HG03469 (cell line): ENCODE measurements around the gene WIPF1.

Experiments used
- ATAC-seq: cut with Tn5 transposase; IDR thresholded peaks from one replicate; pipeline ENCODE4 v1.9.1; 2021; ENCODE audit warnings: mild to moderate bottlenecking, moderate library complexity, moderate number of reproducible peaks; ENCODE audit not compliant: unreplicated experiment

Gene WIPF1, protein sequence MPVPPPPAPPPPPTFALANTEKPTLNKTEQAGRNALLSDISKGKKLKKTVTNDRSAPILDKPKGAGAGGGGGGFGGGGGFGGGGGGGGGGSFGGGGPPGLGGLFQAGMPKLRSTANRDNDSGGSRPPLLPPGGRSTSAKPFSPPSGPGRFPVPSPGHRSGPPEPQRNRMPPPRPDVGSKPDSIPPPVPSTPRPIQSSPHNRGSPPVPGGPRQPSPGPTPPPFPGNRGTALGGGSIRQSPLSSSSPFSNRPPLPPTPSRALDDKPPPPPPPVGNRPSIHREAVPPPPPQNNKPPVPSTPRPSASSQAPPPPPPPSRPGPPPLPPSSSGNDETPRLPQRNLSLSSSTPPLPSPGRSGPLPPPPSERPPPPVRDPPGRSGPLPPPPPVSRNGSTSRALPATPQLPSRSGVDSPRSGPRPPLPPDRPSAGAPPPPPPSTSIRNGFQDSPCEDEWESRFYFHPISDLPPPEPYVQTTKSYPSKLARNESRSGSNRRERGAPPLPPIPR

GRCh38 chr2:174597345-174598047 lies at the start of gene WIPF1:
TSS of gene WIPF1 (minus strand) at chr2:174597804. CDS start at chr2:174585573, 12,231 bp downstream.
- ATAC-seq = peak; percentile 27

DNA sequence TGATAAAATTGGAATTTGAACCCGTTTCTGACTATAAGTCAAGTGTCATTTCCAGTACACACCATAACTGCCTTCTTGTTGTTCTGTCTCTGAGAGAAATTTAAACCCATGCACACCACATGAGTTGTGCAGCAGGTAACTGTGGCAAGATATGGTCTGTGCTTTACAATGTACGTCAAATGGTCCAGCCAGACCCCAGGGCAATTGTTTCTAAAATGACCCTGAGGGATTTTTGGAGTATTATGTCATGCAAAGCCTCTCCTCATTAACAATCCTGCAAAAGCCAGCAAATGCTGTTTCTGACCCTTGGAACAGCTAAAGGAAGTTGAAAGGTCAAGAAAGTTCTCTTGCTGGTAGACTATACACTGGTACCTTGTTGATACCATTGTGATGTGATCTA lies 47.7 kb upstream of the WIPF1 start:
- no peak for ATAC-seq

DNA sequence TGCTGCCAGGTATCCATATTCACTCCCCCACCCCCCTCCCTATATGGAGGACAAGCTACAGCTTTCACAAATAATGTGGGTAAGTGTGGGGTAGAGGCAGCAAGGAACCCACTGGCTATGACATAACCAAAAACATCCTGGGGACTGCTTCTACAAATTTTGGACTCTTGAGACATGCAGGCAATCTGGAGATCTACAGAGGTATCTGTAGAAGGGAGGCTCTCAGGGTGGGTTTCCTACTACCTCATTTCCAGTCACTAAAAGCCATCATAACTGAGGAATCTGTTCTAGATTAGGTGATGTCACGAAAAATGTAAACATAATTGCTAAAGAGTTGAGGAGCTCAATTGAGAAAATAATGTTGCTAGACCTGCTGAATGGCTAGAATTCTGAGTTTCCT lies 46.8 kb upstream of the WIPF1 start:
- ATAC-seq = no peak

- ATAC-seq = no peak
Measured at GRCh38 chr2:174643356-174643755, 45.8 kb upstream of the WIPF1 start.

- ATAC-seq = no peak
Measured at GRCh38 chr2:174641168-174641567, 43.6 kb upstream of the WIPF1 start.

DNA sequence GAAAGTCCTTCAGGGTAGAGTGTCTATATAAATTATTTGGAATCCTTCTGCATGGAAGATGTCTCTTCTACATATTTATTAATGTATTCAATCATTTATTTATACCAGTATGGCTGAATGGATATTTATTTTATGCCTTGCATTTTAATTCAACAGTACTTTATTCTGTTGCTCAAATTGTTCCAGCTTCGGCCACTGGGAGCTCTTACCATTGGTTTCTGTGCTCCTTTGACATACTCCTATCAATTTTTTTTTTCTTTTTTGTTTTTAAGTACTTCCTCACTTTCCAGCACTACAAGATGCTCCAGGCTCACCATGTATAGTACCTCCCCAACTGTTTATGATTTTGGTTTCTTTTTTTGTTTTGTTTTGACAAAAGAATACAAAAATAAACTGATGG lies 39.4 kb upstream of the WIPF1 start:
- no peak for ATAC-seq

- no peak for ATAC-seq
Measured at GRCh38 chr2:174635776-174636404, 38.3 kb upstream of the WIPF1 start.

DNA sequence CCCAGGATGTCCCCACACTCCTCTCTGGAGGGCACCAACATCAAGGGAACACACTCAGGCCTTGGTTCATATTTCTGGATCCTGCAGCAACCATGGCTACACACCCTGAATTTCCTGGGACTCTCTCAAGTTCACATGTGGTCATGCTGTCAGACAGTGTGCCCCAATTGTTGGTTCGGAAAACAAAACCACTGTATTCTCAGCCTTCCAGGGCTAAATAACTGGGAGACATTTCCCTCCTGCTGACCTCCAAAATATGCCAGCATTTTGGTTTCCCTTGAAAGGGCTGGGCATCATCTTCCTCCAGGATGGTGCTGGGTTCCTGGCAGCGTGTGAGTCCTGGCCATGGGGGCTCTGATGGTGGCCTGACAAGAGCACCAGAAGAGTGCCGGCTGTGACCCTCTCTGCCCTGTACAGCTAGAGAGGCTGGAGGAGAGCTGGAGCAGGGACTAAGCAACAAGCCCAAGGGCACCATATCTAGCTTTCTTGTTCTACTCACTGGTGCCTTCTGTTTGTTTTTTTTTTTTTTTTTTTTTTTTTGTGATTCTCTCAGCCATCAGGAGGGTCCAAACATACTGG lies 37.5 kb upstream of the WIPF1 start:
- no peak for ATAC-seq

DNA sequence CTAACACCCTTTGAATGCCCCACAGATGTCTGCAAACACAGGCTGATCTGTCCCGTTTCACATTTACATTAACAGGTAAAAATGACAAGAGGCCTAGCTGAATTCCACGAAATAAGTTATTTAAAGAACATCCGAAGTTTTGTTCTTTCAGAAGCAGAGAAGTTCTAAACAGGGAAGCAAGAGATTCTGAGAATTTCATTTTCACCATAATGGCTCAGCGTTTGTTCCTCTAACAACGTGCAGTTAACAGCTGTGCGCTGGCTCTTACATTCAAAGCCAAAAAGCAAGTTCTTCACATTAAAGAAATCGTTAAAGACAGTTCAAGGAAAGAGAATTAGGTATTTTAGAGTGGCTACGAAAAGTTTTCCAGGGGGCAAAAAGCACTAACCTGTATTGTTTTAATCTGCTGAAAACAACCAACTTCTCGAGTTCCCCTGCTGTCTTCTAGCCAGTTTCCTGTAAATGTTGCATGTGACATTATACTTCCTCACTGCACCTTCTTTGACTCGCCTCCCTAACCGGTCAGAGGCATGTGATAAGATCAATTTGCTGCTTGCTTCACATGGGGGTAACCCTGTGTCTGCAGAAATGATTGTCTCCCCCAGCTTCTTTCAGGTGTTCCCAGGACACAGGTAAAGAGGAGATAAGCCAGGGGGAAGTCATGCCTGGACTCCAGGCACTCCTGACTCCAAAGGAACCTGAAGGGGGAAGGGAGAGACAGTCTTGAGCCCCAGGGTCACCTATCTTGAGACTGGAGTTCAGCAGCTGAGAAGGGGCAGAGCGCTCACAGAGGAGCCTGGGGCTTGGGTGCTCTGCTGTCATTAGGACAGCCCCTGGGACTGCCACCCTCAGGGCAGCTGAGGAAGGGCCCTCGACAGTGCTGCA lies 36.8 kb upstream of the WIPF1 start:
- peak; percentile 52 for ATAC-seq

DNA sequence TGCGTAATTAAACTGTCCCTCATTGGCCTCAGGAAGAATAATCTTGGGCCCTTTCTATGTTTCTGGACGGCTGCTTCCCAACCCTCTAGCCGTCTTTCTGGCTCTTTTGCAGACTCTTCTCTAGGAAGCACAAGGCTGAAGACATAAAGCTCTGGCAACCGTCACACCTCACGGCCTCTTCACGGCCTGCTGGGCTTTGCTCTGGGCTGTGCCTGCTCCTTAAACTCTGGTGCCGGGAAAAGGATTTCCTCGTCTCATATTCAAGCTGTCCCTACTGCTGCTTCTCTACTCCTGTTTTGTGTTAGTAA lies 36.0 kb upstream of the WIPF1 start:
- no peak for ATAC-seq

DNA sequence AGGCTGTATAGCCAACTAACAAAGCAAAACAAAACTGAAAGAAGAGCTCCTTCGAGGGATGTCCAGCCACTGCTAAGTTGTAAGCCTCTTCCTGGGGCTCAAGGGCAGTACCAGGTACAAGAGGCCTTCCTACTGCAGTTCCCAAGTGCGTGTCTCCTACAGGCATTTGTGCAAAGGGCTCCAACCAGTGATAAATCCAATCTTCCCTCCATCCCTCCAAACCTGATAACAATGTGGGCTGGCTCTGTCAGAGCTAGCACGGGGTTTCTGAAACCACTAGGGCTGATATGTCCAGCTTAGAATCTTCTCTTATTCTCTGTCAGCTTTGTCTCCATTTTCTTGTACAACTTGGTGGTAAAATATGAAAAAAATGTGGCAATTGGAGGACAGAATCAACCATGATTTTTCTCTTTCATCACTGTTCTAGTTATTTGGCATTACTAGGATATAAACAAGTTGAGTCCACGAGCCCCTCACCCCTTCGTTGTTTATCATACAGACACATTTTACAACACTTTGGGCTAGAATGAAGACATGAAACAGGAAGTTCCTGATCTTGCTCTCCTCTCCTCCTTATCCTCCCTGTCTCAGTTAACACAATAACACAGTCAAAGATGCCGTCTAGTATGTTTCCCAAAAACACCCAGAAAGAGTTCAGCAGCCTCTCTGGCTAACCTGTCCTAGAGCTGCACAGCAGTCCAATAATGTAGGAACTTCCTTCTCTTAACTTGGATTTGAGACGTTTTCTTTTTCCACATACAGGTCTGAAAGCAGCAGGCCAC lies 35.4 kb upstream of the WIPF1 start:
- no peak for ATAC-seq

- no peak for ATAC-seq
Measured at GRCh38 chr2:174631009-174631981, 33.7 kb upstream of the WIPF1 start.

GRCh38 chr2:174630107-174630506 lies 32.5 kb upstream of the WIPF1 start:
- ATAC-seq = no peak

- no peak for ATAC-seq
Measured at GRCh38 chr2:174629506-174629905, 31.9 kb upstream of the WIPF1 start.

GRCh38 chr2:174628528-174629169 lies 31.0 kb upstream of the WIPF1 start:
- ATAC-seq = no peak

DNA sequence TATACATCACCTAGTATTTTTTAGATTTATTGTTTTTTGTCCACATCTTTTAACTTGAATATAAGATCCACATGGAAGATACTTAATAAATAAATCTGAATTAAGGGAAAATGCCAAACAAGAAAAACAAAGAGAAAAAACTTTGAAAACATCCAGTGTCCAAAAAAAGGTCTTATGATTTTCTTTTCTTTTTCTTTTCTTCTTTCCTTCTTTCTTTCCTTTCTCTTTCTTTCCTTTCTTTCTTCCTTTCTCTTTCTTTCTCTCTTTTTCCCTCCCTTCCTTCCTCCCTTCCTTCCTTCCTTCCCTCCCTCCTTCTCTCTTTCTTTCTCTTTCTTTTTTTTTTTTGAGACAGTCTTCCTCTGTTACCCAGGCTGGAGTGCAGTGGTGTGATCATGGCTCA lies 29.6 kb upstream of the WIPF1 start:
- ATAC-seq = no peak

DNA sequence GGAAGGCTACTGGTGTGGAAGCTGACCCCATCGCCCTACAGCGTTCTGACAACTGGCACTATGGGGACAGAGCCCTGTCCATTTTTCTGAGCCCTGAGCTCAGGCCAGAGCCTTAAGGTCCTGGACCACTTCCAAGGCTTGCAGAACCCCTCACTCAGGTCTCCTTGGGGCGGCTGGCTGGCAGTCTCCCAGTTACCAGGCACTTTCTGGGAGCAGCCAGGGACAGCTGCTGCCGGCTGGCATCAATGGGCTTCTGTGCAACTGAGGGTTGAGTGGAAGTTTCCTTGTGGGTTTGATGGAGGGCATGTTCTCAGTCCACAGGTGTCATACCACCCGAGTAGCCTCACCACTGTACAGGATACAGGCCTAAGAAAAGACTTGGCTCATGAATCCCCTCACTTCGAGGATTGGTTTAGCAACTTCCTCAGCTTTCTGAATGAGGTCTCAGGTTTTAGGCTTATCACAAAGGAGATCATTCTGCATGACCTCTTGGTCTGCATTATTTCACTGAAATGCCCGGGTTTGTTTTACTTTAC lies 27.4 kb upstream of the WIPF1 start:
- ATAC-seq = no peak

DNA sequence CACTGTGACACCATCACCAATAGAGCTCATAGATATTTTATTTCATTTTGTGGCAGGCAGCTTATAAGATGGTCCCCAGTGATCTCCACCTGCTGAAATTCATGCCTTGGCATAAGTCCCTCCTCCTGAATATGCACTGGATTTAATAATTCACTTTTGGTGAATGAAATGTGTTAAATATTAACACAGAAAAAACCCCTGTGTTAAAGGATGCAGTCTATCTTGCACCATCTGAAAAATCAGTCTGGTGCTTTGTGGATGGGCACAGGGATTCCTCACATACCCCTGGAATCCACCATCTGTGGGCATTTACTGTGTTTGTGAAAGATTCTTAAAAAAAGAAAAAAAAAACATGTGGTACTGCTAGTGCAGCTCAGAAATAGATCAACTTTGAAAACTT lies 26.1 kb upstream of the WIPF1 start:
- ATAC-seq = no peak
